CD4-positive, alpha-beta T cell treated with Interleukin-6 for 4 hours (primary cell): Measurements from ENCODE around the gene SYTL3.
A peak's percentile ranks its signal among the peaks of the same experiment; 100 is the strongest.
"Not testable (repeated sequence)": the region's sequence is repeated elsewhere in the genome, so short reads cannot be mapped to it uniquely, and the experiment has no call there.

Experiments used
- DNase-seq: peaks from one replicate; pipeline ENCODE4 v3.0.0-alpha.2; 2020; ENCODE audit warnings: mixed read lengths

The SYTL3 gene, protein sequence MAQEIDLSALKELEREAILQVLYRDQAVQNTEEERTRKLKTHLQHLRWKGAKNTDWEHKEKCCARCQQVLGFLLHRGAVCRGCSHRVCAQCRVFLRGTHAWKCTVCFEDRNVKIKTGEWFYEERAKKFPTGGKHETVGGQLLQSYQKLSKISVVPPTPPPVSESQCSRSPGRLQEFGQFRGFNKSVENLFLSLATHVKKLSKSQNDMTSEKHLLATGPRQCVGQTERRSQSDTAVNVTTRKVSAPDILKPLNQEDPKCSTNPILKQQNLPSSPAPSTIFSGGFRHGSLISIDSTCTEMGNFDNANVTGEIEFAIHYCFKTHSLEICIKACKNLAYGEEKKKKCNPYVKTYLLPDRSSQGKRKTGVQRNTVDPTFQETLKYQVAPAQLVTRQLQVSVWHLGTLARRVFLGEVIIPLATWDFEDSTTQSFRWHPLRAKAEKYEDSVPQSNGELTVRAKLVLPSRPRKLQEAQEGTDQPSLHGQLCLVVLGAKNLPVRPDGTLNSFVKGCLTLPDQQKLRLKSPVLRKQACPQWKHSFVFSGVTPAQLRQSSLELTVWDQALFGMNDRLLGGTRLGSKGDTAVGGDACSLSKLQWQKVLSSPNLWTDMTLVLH

DNA sequence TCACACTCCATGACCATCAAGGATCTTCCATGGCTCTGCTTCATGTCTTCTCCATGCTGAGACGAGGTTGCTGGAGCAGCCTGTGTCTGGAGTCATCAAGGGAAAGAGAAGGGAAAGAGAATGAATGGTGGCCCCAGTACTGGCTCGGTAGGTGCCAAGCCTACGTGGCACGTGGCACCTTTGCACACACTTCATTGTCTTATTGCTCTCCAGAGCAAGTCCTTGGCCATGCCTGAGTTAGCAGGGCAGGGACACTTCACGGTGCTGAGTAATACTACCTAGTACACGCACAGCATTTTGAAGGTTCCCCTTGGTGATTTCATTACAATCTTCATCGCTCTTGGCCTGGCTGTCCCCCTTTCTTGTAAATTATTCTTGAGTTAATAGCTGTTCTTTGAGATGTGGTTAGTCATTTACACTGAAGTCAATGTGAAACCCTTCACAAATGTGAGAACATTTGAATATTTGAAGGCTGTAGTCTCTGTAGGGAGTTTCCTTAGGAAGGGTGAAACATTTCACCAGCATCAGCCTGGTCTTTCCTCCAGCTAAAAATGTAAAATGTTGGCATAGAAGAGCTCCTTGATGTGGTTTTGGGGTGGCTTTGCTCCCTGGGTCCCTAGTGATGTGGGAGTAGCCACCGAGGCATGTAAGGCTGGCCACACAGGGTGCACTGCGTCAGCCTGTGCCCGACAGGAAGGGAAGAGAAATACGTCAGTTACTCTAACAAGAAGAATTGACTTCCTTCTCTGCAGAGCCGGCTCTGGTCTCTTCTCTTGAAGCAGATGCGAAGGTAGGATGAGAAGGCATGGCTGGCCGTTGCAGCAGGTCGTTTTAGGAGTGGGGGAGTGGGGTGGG is at the start of gene SYTL3:
Gene SYTL3 (plus strand): TSS at position 766 of the 855 bp plus-strand sequence. CDS start 13,215 bp downstream, outside the sequence.
- peak; percentile 71 for DNase-seq

DNA sequence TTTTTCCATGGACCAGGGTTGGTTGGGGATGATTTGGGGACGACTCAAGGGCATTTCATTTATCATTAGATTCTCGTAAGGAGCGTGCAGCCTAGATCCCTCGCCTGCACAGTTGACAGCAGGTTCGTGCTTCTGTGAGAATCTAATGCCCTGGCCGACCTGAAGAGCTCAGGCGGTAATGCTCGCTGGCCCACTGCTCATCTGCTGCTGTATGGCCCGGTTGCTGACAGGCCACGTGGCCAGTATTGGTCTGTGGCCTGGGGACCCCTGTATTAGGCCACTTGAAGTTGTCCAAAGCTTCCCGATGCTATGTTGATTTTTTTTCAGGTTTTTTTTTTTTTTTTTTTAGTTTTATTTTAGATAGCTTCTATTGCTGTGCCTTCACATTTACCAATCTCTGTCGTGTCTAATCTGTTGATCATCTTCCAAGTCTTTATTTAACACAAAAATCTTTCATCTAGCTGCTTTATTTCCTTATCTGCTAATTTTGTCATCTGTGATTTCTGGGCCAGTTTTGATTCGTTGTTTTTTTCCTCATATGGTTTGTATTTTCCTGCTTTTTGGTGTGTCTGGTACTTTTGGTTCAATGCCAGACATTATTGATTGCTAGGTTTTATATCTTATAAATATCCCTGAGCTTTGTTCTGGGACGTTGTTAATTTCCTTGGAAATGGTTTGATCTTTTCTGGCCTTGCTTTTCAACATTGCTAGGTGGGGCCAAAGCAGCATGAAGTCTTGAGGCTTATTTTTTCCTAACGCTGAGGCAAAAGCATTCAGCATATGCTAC is 46.4 kb upstream of the SYTL3 start:
- DNase-seq = no peak

DNA sequence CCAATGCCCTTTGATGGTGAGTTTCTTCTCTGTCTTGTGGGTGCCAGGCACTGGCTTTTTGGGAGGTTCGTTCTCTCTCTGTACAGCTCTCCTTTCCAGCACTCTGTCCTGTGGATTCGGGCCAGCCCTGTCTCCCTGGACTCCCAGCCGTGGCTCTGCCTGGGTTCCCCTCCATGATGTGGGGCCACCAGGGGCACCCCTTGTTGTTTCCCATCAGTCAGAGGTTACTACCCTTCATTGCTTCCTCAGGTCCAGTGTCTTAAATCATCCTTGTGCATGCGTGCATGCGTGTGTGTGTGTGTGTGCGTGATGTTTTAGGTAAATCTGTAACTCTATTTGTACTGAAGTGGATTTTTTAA is 45.8 kb upstream of the SYTL3 start:
- DNase-seq = no peak

DNA sequence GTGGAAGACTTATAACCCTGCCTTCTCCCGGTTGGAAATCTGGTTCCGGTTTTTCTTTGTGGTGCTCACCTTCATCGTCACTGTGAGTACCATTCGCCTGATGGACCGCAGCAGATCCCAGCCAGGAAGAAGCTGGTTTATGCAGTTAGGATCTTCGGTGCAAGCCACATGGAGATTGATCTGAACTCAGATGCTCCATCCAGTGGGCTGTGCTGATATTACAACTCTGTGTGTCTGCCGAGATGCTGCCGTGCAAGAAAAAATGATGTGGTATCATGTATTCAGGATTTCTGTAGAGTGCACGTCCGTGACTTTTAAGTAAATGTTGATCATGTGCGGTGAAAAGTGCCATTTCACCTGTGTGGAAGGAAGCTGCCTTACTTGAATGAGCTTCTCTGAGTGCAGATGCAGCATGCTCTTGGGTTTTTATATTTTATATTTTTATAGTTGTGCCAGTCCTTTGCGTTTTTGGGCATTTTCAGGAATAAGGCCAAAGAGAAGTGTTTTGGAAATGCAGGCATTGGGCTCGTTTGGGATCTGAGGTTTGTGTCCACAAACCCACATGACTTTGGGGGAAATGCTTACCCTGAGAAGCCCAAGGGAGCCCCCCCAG is 44.5 kb upstream of the SYTL3 start:
- DNase-seq = peak; percentile 59

DNA sequence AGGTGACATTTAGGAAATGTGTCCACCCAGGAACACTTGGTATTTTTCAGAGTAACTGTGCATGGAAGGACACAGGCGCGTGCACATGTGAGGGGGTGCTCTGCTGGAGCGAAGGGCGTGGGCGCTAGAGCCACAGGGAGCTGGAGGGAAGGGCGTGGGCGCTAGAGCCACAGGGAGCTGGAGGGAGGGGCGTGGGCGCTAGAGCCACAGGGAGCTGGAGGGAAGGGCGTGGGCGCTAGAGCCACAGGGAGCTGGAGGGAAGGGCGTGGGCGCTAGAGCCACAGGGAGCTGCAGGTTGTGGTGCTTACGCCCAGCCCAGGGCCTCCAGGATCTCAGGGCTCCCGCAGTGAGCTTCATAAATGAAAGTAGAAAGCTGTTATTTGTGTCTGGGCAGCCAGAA is 43.8 kb upstream of the SYTL3 start:
- DNase-seq = not testable (repeated sequence)

DNA sequence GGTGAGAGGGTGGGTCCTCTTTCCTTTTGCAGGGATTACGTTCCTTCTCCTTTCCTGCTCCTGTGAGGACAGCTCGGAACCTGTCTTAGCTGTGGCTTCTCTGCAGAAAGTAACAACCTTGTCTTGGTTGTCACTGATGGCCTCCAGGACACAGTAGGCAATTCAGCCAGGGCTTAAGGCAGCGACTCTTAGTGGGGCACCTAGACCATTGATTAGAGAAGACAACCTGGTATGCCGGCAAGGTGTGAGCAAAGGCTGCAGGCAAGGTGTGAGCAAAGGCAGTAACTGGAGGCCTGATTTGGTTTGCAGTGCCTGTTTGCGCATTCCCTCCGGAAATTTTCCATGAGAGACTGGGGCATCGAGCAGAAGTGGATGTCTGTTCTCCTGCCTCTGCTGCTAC is 42.9 kb upstream of the SYTL3 start:
- DNase-seq = no peak

DNA sequence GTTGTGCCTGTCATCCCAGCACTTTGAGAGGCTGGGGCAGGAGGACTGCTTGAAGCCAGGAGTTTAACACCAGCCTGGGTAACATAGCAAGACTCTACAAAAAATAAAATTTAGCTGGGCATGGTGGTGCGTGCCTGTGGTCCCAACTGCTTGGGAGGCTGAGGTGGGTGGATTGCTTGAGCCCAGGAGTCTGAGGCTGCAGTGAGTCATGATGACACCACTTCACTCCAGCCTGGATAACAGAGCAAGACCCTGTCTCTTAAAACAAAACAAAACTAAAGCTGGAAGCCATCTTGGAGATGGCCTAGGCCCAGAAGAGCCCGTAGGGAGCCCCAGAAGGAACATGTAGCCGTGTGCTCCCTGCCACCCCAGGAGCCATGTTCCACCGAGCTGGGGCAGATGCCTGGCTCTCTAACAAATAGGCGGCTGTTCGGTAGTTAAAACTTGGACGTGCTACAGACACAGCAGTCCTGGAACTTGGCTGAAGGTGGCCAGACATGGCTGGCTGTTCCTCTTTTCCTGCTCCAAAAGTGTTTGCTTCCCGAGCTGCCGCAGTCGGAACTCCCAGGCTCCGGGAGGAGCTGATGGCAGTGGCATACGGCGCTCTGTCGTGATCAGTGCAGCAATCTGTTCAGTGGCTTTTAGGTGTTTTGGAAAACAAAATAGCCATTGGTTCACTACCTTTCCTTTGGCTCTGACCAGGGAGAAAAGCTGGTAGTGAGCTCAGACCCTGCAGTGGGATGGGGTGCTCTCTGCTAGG is 42.3 kb upstream of the SYTL3 start:
- no peak for DNase-seq

DNA sequence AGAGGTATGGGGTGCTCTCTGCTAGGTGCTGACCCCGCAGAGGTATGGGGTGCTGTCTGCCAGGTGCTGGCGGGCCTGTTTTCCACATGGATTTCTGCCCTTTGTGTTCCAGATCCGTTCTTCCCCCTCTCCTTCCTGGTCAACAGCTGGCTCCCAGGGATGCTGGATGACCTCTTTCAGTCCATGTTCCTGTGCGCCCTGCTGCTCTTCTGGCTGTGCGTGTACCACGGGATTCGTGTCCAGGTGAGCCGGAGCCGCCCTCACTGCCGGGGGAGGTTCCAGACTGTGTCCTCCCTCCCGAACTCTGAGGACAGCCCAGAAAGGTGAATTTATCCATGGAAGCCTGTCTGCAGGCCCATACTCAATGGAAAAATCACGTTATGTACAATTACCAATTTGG is 41.6 kb upstream of the SYTL3 start:
- no peak for DNase-seq

DNA sequence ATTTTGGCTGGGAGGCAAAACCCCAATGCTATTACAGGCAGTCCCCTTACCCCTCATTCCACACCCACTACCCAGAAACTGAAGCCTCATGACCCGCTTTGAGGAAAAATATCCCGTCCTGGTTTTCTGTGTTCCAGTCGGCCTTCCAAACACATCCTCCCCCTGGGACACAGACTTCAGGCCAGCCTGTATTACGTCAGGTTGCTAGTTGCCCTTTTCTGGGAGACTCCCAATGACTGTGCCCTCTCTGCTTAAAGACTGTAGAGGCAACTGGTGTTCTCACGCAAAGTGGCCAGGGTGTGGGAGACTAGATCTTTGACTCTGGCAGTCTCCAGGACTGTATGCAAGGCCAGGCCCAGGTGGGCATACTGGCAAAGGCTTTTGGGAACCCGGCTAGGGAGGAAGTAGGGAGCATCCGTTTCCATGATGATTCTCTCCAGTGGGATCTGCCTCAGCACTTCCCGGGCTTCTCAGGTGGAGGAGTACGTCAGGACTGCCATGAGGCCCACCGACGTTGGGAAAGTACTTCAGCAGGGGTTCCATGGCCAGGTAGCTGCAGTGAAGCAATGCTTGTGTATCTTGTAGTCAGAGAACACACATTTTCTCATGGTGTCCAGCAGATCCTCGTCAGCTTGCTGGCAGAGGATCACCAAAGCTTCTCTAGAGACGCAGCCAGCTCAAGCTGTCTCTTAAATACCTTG is 40.2 kb upstream of the SYTL3 start:
- no peak for DNase-seq

DNA sequence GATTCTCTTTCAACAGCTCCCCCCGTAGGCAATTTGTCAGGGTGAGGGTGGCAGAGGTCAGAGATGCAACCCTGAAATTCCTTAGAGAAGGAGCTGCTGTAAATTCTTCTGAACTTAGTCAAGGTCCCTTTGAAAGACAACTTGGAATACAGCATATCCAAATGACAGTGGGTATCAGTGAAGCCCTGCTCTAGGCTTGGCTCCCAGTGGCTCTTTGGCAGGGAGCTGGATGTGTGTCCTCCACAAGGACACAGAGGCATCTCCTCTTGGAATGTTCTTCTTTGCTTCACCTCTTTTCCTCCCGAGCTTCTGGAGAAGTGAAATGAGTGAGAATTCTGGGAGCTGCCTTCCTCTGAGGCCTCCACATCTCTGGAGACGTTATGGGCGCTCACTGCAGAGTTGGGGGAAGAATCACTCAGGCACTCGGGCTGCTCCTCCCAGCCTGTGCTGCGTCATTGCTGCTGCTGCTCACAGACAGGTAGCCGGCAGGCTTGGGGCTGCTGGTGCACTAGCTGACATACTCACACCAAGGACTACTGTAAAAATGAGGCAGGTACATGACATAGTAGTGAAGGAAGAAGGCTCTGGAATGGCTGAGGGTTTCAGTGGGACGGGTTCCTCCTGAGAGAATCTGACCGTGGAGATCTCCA is 39.4 kb upstream of the SYTL3 start:
- no peak for DNase-seq

DNA sequence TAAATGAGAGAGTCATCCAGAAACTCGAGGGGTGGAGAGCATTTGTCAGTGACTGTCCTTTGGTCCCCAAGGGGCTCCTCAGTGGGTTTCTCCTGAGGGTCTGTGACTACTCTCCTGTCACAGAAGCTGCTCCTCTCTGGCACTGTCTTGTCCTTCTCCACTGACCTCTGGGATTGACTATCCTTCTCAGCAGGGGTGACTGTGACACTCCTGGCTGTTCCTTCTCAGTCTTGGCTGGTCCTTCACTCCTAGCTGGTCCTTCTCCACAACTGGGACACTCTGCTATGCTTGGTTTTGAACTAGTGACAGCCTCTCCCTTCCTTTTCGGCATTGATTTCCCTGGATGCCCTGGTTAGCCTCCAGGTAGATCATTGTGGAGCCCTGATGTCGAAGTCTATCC is 38.8 kb upstream of the SYTL3 start:
- no peak for DNase-seq

DNA sequence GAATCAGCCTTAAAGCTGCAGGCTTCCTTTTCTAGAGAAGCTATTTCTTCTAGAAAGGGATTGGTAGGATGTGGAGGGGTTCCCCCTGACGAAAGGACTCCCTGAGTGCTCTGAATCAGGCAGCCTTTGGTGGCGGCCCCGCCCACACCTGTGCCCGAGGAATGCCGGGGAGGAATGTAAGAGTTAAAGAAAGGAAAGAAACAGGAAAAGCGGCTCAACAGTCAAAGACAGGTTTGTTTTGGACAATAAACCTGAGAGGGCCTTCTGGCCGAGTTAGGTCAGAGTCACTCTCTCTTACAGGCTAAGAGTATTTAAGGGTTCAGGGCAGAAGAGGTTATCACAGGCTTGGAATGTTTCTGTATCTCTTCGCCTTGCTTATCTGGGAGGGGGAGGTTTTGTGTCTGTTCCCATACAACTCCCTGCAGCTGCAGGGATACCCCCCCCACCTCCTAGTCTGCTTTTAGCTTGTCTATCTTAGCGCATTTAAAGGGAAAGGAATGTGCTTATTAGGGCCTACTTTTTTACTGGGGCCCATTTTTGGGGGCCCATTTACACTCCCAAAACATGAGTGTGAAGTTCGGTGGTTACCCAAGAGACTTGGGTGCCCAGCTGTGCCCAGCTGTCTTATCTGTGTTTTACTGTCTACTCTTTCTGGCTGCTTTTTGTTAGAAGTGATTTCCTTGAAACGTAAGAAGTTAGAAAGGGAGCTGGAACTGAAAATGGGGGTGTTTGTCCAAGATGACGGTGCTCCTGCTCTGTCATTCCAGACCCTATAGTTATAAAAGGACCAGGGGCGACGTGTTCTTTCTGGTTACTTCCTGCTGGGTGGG is 38.1 kb upstream of the SYTL3 start:
- no peak for DNase-seq

DNA sequence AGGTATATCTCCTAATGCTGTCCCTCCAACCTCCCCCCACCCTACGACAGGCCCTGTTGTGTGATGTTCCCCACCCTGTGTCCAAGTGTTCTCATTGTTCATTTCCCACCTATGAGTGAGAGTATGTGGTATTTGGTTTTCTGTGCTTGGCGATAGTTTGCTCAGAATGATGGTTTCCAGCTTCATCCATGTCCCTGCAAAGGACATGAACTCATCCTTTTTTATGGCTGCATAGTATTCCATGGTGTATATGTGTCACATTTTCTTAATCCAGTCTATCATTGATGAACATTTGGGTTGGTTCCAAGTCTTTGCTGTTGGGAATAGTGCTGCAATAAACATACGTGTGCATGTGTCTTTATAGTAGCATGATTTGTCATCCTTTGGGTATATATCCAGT is 35.2 kb upstream of the SYTL3 start:
- not testable (repeated sequence) for DNase-seq

DNA sequence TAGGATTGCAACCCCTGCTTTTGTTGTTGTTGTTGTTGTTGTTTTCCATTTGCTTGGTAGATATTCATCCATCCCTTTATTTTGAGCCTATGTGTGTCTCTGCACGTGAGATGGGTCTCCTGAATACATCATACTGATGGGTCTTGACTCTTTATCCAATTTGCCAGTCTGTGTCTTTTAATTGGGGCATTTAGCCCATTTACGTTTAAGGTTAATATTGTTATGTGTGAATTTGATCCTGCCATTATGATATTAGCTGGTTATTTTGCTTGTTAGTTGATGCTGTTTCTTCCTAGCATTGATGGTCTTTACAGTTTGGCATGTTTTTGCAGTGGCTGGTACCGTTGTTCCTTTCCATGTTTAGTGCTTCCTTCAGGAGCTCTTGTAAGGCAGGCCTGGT is 31.6 kb upstream of the SYTL3 start:
- not testable (repeated sequence) for DNase-seq

DNA sequence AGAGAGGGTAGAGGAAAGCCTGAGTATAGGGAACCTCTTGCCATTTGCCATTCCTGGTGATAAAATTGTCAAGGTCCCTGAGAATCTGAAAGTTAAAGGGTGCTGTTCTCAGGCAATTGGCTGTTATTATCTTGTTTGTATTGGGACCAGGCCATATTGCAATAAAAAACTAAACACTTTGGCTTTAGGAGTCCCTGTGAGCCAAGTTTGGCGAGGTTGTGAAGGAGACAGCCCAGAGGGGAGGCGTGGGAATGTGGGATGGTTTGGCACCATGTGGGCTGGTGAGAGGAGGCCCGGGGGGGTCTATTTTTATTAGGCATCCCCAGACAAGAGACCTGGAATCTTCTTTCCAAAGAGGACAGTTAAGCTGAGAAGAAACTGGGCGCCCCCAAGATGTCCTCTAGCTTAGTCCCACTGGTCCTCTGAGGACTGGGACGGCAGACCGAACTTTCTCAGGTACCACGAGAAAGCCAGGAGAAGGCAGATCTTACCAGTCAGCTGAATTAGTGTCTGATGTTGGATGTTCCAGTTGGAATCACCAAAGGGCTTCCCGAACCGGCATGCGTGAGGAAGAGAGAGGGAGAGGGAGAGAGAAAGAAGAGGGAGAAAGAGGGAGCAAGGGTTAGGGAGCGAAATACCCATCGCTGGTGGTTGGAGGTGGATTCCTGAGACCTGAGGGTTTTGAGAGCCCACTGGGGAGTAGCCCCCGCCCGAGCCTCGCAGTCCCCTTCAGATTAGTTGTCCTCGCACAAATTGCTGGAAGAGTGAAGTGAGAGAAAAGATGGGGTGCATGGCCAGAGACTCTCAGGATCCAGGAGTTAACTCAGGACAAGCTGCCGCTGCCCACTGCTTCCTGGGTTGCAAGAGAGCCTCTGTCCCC is 29.7 kb upstream of the SYTL3 start:
- DNase-seq = no peak

DNA sequence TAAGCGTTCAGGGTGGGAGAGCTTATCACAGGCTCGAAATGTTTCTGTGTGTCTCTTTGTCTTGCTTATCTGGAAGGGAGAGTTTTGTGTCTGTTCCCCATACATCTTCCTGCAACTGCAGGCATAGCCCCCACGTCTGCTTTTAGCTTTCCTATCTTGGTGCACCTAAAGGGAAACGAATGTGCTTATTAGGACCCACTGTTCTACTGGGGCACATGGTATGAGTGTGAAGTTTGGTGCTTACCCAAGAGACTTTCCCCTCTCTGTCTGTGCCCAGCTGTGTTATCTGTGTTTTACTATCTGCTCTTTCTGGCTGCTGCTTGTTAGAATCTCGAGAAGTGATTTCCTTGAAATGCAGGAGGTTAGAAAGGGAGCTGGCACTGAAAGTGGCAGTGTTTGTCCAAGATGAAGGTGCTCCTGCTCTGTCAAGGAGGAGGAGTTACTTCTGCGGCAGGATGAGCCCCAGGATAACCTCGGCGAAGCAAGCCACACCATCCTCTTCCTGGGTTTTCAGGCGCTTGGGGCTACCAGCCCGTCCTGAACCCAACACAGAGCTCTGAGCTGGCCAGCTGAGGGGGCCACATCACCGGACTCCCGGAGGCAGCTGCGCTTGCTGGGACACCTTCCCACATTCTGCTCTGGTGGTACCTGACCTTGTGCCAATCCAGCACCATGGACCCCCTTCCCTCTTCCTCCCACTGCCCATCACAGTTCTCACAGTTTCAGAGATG is 28.7 kb upstream of the SYTL3 start:
- no peak for DNase-seq

DNA sequence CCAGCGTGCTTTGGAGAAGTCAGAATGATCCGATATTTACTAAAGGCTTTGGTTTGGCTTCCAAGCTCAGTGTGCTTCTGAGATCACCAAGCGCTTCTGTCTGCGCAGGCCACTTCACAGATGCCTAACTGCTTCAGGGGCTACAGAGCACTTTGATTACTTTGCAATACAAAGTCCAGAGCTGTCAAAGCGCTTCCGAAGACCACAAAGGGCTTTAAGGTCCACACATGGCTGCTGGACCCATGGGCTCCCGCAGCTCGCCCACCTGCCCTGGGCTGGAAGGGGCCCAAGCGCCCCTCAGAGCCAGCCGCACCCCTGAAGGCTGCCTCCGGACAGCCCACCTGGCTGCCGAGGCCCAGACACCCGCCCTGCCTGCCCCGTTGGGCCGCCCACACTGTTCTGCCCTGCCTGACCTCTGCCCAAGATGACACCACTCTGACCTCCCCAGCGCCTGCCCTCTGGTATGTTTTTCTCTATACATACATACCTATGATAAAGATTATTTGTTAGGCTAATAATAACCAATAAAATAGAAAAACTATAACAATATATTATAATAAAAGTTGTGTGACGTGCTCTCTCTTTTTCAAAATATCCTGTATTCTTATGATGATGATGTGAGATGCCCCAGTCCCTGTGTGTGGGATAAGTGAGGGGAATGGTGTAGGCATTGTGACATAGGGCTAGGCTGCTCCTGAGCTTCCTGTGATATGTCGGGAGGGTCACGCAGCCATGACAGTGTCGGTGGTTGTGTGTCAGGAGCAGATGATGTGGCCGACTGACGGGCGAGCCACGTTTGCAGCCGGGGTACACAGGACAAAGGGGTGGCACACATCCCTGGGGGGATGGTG is 27.9 kb upstream of the SYTL3 start:
- DNase-seq = no peak
